ENCODE measurements around the gene TANC1.

GRCh38 chr2:159086826-159087225 is 118.4 kb downstream of the TANC1 start:
- TF ChIP-seq CTCF (IDR thresholded peaks at IDR 0.05) = no peak
- no peak for TF ChIP-seq POLR2A (IDR thresholded peaks at IDR 0.05)

All from testis (tissue), 2 donors.